OCI-M1 (cell line): ENCODE results near the gene PGAM4.
"Not testable (repeated sequence)": the region's sequence is repeated elsewhere in the genome, so short reads cannot be mapped to it uniquely, and the experiment has no call there.

Experiments
- DNase-seq: peaks from one replicate; lab custom pipeline; 2025; lab: John Stamatoyannopoulos, UW

The PGAM4 gene

GRCh38 chrX:77969538-77969937, at the start of gene PGAM4:
Gene PGAM4 (minus strand): TSS chrX:77969638. CDS start chrX:77969638, 0 bp downstream.
- no peak for DNase-seq

GRCh38 chrX:78011846-78012245, 42.4 kb upstream of the PGAM4 start:
- no peak for DNase-seq

- DNase-seq, result no peak
Observed at GRCh38 chrX:77979870-77980269, 10.4 kb upstream of the PGAM4 start.

- no peak for DNase-seq
Observed at GRCh38 chrX:77977518-77977917, 8.1 kb upstream of the PGAM4 start.

GRCh38 chrX:77977095-77977494, 7.7 kb upstream of the PGAM4 start:
- DNase-seq, result no peak

GRCh38 chrX:77975755-77976154, 6.3 kb upstream of the PGAM4 start:
- no peak for DNase-seq

- DNase-seq, result no peak
Observed at GRCh38 chrX:77967631-77968030, 1.8 kb downstream of the PGAM4 start.

GRCh38 chrX:77966361-77966760, 3.1 kb downstream of the PGAM4 start:
- no peak for DNase-seq

- no peak for DNase-seq
Observed at GRCh38 chrX:77962068-77962902, 7.2 kb downstream of the PGAM4 start.

GRCh38 chrX:77961063-77961462, 8.4 kb downstream of the PGAM4 start:
- DNase-seq, result no peak

GRCh38 chrX:77960567-77960966, 8.9 kb downstream of the PGAM4 start:
- DNase-seq, result no peak

GRCh38 chrX:77953708-77954107, 15.7 kb downstream of the PGAM4 start:
- peak; percentile 59 for DNase-seq

GRCh38 chrX:77953302-77953701, 16.1 kb downstream of the PGAM4 start:
- peak; percentile 72 for DNase-seq

- no peak for DNase-seq
Observed at GRCh38 chrX:77952173-77952572, 17.3 kb downstream of the PGAM4 start.

GRCh38 chrX:77949840-77950239, 19.6 kb downstream of the PGAM4 start:
- no peak for DNase-seq

GRCh38 chrX:77946571-77946970, 22.9 kb downstream of the PGAM4 start:
- no peak for DNase-seq

GRCh38 chrX:77945910-77946545, 23.4 kb downstream of the PGAM4 start:
- no peak for DNase-seq

- not testable (repeated sequence) for DNase-seq
Observed at GRCh38 chrX:77945031-77945430, 24.4 kb downstream of the PGAM4 start.

GRCh38 chrX:77938083-77938680, 31.3 kb downstream of the PGAM4 start:
- DNase-seq, result peak; percentile 69

- DNase-seq, result peak; percentile 33
Observed at GRCh38 chrX:77937291-77937690, 32.1 kb downstream of the PGAM4 start.

- DNase-seq, result no peak
Observed at GRCh38 chrX:77936299-77936698, 33.1 kb downstream of the PGAM4 start.

GRCh38 chrX:77935886-77936285, 33.6 kb downstream of the PGAM4 start:
- DNase-seq, result no peak

- DNase-seq, result peak; percentile 21
Observed at GRCh38 chrX:77930581-77930980, 38.9 kb downstream of the PGAM4 start.
